Regular cardiac myocyte (primary cell): Measurements from ENCODE around the gene PMPCA. TPM values are rescaled to one million over a fixed set of nuclear protein-coding genes. Genes with fewer than 3 reads are reported as not detected.

Experiments
- total RNA-seq: library from RNA; depleted of rRNA; stranded (reverse); fragments of >200 nt; gene quantifications from 2 replicates; pipeline ENCODE4 v1.2.3, GENCODE V29; 2014

Gene PMPCA
- 36.6 and 67.9 TPM in 2 replicates for total RNA-seq

GRCh38 chr9:136410500-136411287 lies at the start of gene PMPCA, which contains the start of gene ENTR1:
Gene PMPCA, plus strand, starts transcription at chr9:136410658. Its CDS starts 11 bp downstream, at chr9:136410669.
Gene ENTR1, minus strand, starts transcription at chr9:136410614. Its CDS starts 217 bp downstream, at chr9:136410397.

DNA sequence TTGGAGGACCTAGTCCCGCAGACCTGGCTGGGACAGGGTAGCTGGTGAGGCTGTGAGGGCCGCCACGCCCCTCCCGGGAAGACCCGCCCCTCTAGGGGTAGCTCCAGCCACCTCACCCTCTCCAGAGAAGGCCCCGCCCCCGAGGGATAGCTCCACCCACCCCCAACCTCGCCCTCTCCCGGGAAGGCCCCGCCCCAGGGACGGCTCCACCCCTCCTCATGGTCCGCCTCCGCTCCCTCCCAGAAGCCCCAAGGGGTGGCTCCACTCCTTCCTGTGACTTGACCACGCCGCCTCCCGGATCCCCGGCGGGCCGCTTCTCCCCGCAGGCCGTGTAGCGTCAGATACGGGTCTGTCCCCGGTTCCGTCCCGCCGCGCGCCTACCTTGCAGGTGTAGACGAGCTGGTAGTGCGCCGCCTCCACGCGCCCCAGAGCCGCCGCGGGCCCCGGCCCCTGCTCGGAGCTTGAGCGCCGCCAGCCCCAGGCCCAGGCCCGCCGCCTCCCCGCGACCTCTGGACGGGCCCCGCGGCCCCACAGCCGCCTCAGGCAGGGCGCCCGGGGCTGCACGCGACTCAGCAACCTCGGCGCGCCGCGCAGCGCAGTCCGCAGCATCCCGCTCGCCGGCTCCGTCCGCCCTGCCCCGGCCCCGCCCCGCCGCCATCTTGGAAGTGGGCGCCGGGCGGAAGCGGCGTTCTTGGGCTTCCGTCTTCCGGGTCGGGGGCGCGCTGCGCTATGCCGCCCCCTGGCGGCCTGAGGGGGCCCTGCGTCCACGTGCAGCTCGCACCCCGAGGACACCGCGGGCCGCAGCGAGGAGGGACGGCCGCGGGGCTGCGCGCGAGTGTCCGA lies 47.1 kb upstream of the PMPCA start, which contains the start of gene DNLZ:
DNLZ (minus strand) TSS at position 639 of the 843 bp plus-strand sequence; CDS start at position 609, 30 bp downstream.

DNA sequence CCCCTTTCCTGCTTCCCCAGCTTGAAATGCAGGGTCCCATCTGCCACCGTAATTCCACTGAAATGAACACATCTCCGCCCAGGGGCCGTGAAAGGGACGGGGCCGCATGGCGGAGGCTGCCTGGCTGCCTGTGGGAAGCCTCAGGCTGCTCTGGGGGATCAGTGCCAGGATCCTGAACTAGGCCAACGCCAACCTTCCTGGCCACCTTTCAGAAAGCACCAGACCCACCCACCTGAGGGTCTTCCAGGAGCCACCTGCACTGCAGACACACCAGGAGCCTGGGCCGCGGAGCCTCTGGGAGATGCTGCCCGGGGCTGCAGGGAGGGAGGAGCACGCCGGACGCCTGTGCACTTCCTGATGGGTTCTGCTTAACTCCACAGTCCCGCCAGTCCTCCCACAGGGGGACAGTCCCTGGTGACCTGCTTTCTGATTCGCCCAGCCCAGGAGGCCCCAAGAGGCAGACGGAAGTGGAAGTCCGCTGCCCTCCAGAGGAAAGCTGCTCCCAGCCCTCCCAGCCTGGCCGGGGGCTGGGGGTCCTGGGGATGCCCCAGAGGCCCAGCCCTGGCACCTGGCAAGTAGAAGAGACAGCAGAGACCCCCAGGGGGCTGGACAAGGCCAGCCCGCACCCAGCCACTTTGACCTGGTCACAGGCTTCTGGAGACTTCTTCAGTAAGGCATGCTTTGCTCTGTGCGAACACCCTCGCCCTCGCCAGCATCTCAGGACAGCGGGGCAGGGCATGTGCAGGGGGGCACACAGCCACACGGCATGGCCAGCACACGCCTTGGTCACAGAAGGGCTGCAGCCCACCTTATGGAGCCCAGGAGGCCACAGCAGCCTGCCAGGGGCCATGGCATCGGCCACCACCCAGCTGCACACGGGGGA lies 36.9 kb upstream of the PMPCA start, which contains the start of gene CARD9:
CARD9 (minus strand) TSS at position 370 of the 883 bp plus-strand sequence. CDS start 1,591 bp downstream, outside the sequence.

DNA sequence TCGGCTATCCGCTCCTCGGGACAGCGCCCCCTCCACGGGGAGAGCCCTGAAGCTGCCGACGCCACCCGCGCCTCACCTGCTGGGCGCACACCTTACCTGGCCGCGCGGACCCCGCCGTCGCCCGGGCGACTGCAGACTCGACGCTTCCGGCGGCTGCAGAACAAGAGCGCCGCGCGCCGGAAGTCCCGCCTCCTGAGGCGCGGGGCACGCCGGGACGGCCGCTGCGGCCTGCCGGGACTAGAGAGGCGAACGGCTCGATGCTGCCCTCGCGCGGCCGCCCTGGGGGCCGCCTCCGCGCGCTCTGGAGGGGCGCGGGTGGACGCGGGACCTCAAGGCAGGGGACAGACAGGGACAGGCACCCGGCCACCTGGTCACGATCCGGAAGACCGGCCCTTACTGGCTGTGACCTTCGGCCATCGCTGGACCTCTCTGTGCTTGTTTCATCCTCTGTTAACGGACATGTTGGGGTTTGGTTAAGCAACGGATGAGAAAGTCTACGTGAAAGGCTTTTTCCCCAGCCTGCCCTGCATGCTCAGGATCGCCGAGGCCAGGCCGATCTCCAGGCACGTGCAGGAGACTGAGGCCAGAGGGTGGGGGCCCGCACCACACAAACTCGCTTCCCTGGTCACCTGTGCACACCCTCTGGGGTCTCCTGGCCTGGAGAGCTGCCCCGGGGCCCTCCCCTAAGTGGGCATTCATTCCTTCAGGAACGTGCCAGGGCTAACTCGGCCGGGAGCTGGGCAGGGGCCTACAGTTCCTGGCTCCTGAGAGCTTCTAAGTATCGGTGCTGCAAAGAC lies 10.2 kb upstream of the PMPCA start, which contains the start of gene SNAPC4:
SNAPC4 (minus strand) TSS at position 133 of the 797 bp plus-strand sequence. CDS start 1,742 bp downstream, outside the sequence.

GRCh38 chr9:136439481-136440408 lies 29.3 kb downstream of the PMPCA start, which contains the start of gene INPP5E:
Gene INPP5E, minus strand, starts transcription at chr9:136439845. Its CDS starts 426 bp downstream, at chr9:136439419.

Other genes with a start within 250 kb of the PMPCA start
- gene LHX3, start 205.5 kb upstream of the PMPCA start, total RNA-seq = under 0.01 TPM in 1 of 2 replicates, not detected in the other
- 11.0 and 19.2 TPM in 2 replicates for gene QSOX2, start 164.8 kb upstream of the PMPCA start, total RNA-seq
- under 0.01 TPM in 2 replicates for gene CCDC187, start 106.6 kb upstream of the PMPCA start, total RNA-seq
- 31.6 and 40.1 TPM in 2 replicates for gene GPSM1, start 83.1 kb upstream of the PMPCA start, total RNA-seq
- 7.6 and 21.3 TPM in 2 replicates for gene DNLZ, start 46.9 kb upstream of the PMPCA start, total RNA-seq
- 0.56 and 4.6 TPM in 2 replicates for gene CARD9, start 37.0 kb upstream of the PMPCA start, total RNA-seq
- 5.6 and 8.8 TPM in 2 replicates for gene SNAPC4, start 10.5 kb upstream of the PMPCA start, total RNA-seq
- gene ENTR1, start within 50 bp of the PMPCA start, total RNA-seq = 28.2 and 57.9 TPM in 2 replicates
- gene INPP5E, start 29.2 kb downstream of the PMPCA start, total RNA-seq = 4.8 and 5.9 TPM in 2 replicates
- gene SEC16A, start 72.4 kb downstream of the PMPCA start, total RNA-seq = 17.8 and 22.8 TPM in 2 replicates
- gene NOTCH1, start 135.4 kb downstream of the PMPCA start, total RNA-seq = 12.1 and 24.5 TPM in 2 replicates